Measurements from ENCODE around the gene RAB11B.
"Not testable (repeated sequence)": the region's sequence is repeated elsewhere in the genome, so short reads cannot be mapped to it uniquely, and the experiment has no call there.

RAB11B gene

DNA sequence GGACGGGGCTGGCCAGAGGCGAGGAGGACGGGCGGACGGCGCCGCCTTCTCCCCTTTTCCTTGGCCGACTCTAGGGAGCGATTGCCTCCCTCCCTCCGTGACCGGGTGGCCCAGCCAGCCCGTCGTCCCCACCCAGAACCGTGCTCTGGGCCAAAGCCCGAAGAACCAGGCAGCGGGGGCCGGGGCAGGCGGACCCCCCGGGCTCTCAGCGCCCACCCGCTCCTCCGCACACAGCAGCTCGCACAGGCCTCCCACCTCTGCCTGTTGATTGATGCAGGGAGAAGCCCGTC, 13.6 kb downstream of the RAB11B start:
- no peak for DNase-seq (ENCODE audit: extremely low read depth, low read depth)
- TF ChIP-seq, protein P1, sequence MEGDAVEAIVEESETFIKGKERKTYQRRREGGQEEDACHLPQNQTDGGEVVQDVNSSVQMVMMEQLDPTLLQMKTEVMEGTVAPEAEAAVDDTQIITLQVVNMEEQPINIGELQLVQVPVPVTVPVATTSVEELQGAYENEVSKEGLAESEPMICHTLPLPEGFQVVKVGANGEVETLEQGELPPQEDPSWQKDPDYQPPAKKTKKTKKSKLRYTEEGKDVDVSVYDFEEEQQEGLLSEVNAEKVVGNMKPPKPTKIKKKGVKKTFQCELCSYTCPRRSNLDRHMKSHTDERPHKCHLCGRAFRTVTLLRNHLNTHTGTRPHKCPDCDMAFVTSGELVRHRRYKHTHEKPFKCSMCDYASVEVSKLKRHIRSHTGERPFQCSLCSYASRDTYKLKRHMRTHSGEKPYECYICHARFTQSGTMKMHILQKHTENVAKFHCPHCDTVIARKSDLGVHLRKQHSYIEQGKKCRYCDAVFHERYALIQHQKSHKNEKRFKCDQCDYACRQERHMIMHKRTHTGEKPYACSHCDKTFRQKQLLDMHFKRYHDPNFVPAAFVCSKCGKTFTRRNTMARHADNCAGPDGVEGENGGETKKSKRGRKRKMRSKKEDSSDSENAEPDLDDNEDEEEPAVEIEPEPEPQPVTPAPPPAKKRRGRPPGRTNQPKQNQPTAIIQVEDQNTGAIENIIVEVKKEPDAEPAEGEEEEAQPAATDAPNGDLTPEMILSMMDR (IDR thresholded peaks at IDR 0.05; ENCODE audit: low read depth, low read length): no peak

DNA sequence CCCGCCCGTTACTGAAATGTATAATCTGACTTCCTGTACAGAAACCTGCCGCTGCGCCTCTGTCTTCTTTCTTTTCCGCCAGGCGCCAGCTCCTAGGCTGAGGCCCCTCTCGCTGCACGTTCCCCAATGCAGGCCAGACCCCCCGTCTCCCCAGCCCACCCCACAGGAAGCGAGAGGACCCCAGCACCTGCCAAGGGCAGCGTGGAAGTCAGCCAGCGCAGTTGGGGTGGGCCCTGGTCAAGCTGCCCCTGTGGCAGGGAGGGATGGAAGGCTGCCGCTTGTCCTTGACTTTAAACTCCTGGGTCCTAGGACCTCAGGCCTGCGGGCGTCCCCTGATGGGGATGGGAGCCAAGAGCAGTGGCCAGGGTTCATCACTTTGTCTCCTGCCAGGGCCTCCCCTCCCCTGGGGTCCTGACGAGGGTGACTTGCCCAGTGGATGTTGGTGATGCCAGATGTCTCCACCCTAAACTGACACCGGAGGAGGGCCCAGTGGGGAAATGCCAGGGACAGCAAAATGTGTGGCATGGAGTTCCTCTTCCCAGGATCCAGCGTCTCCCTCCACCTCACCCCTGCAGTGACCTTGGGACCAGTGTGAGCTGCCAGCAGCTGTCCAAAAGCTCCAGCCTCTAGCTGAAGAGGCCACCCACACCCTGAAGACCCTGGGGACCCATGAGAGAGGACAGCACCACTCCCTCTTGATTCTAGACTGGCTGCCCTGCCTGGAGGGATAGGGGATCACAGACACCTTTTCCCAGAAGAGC, 14.4 kb downstream of the RAB11B start:
- DNase-seq (ENCODE audit: extremely low read depth, low read depth): no peak
- TF ChIP-seq, protein P1 (IDR thresholded peaks at IDR 0.05; ENCODE audit: low read depth, low read length): no peak

DNA sequence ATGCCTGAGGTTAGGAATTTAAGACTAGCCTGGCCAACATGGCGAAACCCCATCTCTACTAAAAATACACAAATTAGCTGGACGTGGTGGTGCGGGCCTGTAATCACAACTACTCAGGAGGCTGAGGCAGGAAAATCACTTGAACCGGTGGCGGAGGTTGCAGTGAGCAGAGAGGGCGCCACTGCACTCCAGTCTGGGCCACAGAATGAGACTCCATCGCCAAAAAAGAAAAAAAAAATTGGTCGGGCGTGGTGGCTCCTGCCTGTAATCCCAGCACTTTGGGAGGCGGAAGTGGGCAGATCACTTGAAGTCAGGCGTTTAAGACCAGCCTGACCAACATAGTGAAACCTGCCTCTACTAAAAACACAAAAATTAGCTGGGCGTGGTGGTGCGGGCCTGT, 20.6 kb downstream of the RAB11B start:
- DNase-seq (ENCODE audit: extremely low read depth, low read depth): not testable (repeated sequence)

DNA sequence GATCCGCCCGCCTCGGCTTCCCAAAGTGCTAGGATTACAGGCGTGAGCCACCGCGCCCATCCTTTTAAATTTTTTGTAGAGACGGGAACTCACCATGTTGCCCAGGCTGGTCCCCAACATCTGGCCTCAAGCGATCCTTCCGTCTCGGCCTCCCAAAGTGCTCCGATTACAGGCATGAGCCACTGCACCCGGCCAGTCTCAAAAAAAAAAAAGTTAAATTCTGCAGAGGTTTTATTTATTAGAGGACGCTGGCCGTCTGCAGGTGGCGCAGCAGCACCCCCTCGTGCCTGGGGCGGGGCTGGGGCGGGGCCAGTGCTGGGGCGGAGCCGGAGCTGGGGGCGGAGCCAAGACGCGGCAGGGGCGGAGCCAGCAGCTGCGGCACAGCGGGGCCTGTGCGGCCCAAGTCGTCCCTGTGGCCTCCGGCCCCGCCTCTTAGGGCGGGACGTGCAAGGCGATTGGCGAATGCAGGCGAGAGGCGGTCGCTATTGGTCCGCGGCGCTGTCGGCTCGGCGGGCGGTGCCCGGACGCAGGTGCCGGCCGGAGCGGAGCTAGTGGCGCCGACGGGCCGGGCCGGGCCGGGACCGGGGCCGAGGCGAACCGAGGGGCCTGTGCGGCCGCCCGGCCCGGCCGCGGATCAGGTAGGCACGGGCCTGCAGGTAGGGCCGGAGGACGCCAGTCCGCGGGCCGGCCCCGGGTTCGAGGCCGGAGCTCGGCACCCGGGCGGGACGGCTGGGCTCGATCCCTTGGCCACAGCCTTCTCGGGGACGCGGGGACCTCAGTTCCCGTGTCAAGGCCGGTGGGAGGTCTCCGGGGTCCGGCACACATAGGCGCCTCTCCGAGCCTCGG, 22.8 kb downstream of the RAB11B start, which contains the start of gene MARCHF2:
Gene MARCHF2 (plus strand): TSS at position 523 of the 846 bp plus-strand sequence. CDS start 8,536 bp downstream, outside the sequence.
- TF ChIP-seq, protein P1 (IDR thresholded peaks at IDR 0.05; ENCODE audit: low read depth, low read length): peak; percentile 49
- peak; percentile 96 for DNase-seq (ENCODE audit: extremely low read depth, low read depth)

DNA sequence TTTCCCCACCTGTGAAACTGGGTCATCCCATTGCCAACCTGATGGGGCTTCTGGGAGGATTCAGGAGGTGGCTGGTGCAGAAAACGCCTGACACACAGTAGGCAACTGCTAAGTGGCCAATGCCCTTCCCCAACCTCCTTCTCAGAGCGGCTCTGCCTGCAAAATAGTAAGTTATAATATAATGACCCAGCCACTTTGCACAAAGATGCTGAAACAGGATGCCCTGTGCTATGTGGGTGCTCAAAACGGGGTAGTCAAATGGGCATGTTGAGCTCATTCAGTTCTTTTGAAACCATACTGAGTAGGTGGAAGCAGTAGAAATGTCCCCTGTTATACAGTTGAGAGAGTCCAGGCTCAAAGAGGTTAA, 23.5 kb downstream of the RAB11B start:
- TF ChIP-seq, protein P1 (IDR thresholded peaks at IDR 0.05; ENCODE audit: low read depth, low read length): no peak
- no peak for DNase-seq (ENCODE audit: extremely low read depth, low read depth)

DNA sequence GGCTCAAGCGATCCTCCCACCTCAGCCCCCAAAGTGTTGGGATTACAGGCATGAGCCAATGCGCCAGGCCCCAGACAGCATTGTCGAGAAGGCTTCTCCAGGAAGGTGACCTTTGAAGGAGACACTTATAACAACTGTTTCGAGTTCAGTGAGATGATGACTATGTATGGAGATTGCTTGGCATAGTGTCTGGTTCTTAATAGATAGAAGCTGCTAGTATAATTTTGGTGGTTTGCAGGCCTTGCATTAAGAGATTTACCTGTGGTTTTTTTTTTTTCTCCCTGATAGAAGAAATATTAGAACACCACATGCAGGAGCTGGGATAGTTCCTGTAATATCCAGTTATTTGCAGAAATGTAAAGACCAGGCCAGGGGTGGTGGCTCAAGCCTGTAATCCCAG, 26.6 kb downstream of the RAB11B start:
- TF ChIP-seq, protein P1 (IDR thresholded peaks at IDR 0.05; ENCODE audit: low read depth, low read length): no peak

DNA sequence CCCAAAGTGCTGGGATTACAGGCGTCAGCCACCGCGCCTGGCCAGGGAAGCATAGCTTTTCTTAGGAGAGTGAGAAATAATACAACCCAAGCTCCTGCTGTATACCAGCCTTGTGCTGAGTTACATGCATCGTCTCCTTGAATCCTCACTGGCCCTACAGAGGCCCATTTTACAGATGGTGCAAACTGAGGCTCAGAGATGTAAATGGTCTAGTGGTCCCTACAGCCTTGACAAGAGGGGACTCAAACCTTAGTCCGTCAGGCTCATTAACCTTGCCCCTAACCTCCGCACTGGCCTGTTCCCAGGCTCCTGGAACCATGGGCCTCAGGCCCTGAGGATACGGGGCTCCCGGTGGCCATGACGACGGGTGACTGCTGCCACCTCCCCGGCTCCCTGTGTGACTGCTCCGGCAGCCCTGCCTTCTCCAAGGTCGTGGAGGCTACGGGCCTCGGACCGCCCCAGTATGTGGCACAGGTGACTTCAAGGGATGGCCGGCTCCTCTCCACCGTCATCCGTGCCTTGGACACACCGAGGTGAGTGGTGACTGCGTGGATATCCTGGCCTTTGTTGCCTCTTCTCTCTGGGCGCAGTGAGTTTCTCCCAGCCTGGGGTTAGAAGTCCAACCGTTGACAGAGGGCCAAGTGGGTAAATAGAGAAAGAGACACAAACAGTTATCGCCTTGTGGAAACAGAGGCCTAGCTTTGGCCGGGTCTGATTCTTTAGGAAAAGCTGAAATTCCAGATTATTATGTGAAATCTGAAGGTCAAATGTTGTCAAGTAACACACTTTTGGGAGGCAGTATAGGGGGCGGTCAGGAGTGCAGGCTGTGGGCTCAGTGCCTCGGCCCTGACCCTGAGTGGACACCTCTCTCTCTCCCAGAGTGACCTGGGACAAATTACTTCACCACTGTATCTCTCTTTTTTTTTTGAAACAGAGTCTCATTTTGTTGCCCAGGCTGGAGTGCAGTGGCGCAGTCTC, 31.6 kb downstream of the RAB11B start:
- TF ChIP-seq, protein P1 (IDR thresholded peaks at IDR 0.05; ENCODE audit: low read depth, low read length): no peak
- DNase-seq (ENCODE audit: extremely low read depth, low read depth): no peak

More for the DNA sequence above, 26.6 kb downstream of the RAB11B start:
- no peak for DNase-seq (ENCODE audit: extremely low read depth, low read depth)
